IPS-NIHi11 (cell line): ENCODE data around the gene SERINC5.
"Not testable (repeated sequence)": the region's sequence is repeated elsewhere in the genome, so short reads cannot be mapped to it uniquely, and the experiment has no call there.

ENCODE experiments used
- DNase-seq: peaks from one replicate; pipeline ENCODE4 v3.0.0; 2012; ENCODE audit warnings: mixed read lengths, low spot score

Gene SERINC5

DNA sequence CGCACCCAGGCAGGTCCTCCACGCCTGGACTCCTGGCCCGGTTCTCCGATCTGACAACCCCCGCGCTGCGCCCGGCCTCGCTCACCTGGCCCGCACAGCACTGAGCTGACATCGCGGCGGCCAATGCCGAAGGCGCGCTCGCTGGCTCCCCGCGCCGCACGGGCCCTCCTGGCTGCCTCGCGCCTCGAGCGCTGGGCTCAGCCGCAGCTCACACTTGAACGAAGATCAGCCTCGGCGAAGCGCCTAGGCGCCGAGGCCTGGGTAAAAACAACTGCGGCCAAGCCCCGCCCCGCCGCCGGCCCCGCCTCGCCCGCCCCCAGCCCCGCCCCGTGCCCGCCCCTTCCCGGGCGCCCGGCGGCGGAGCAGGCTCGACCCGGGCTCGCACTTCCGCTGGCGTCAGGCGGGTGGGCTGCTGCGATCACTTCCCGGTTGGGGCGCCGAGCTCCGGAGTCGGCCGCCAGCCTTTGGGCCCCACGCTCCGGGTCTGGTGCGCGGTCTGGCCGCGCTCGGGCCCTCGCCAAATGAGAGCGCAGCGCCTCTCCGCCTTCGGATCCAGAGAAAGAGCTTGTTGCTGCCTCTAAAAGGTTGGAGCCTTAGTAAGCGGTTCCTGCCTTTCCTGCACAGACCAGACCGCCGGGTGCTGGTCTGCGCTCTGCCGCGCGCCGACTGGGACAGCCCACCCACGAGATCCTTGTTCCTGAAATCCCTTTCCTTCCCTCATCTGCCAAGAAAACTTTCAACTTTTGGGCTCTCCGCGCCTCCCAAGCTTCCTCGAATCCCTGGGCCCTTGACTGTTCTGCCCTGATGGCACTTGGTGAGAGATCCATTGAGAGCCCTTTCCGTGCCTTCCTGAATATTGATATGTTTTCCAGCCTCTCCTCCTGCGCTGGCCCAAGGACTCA lies at the start of gene SERINC5:
Gene SERINC5, minus strand, starts transcription at position 238 of the 902 bp plus-strand sequence. Its CDS starts 126 bp downstream, at position 112.
- DNase-seq = peak; percentile 92

DNA sequence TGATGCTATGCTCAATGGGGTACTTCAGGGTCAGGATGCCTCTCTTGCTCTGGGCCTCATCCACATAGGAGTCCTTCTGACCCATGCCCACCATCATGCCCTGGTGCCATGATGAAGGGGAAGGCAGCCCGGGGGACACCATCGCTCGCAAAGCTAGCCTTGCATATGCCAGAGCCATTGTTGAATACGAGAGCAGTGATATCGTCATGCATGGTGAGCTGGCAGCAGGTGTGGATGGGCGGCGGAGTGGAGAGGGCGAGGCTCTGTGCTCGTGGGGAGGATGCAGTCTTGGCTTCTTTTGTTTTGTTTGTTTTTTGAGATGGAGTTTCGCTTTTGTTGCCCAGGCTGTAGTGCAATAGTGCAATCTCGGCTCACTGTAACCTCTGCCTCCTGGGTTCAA lies 46.8 kb upstream of the SERINC5 start:
- no peak for DNase-seq

DNA sequence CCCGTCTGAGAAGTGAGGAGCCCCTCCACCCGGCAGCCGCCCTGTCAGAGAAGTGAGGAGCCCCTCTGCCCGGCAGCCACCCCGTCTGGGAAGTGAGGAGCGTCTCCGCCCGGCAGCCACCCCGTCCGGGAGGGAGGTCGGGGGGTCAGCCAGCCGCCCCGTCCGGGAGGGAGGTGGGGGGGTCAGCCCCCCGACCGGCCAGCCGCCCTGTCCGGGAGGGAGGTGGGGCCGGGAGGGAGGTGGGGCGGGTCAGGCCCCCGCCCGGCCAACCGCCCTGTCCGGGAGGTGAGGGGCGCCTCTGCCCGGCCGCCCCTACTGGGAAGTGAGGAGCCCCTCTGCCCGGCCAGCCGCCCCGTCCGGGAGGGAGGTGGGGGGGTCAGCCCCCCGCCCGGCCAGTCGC lies 45.5 kb upstream of the SERINC5 start:
- DNase-seq = not testable (repeated sequence)

DNA sequence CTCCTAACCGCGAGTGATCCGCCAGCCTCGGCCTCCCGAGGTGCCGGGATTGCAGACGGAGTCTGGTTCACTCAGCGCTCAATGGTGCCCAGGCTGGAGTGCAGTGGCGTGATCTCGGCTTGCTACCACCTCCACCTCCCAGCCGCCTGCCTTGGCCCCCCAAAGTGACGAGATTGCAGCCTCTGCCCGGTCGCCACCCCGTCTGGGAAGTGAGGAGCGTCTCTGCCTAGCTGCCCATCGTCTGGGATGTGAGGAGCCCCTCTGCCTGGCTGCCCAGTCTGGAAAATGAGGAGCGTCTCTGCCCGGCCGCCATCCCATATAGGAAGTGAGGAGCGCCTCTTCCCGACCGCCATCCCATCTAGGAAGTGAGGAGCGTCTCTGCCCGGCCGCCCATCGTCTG lies 44.9 kb upstream of the SERINC5 start:
- DNase-seq = not testable (repeated sequence)

DNA sequence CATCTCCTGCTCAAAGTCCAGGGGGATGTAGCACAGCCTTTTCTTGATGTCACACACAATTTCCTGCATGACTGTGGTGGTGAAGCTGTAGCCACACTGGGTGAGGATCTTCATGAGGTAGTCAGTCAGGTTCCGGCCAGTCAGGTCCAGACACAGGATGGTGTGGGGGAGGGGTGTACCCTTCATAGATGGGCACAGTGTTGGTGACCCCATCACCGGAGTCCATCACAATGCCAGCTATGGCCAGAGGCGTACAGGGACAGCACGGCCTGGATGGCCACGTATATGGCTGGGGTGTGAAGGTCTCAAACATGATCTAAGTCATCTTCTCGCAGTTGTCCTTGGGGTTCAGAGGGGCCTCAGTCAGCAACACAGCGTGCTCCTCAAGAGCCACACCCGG lies 44.3 kb upstream of the SERINC5 start:
- DNase-seq = no peak

DNA sequence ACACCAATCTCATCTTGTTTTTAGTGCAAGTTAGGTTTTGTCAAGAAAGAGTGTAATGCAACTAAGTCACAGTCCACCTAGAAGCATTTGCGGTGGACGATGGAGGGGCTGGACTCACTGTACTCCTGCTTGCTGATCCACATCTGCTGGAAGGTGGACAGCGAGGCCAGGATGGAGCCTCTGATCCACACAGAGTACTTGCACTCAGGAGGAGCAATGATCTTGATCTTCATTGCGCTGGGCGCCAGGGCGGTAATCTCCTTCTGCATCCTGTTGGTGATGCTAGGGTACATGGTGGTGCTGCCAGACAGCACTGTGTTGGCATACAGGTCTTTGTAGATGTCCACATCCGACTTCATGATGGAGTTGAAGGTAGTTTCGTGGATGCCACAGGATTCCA lies 43.8 kb upstream of the SERINC5 start:
- DNase-seq = no peak

DNA sequence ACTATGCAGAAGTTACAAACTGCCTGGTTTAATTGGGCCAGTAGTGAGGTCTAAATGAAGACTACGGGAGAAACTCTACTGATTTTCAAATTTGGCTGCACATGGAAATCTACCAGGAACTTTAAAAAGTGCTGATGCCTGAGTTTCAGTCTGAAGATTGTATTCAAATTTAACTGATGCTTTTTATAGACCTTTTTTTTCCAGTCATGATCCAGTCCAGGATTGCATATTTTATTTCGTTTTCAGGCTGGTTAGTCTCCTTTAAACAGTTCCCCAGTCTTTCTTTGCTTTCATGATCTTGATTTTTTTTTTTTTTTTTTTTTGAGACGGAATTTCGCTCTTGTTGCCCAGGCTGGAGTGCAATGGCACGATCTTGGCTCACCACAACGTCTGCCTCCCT lies 40.3 kb upstream of the SERINC5 start:
- DNase-seq = no peak

DNA sequence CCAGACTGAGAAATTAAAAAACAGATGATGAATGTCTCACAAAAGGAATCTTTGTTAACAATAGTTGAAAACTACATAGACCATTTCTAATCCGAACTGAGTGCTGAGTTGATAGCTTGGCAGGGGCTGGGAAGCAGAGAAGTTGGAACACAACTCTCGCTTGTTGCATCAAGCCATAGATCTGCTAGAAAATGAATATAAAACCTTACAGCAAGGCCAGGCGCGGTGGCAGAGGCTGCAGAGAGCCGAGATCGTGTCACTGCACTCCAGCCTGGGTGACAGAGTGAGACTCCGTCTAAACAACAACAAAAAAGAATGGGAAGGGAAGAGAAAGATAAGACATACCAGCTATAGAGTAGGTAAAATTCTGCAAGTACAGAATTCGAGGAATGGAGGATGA lies 35.9 kb upstream of the SERINC5 start:
- no peak for DNase-seq

DNA sequence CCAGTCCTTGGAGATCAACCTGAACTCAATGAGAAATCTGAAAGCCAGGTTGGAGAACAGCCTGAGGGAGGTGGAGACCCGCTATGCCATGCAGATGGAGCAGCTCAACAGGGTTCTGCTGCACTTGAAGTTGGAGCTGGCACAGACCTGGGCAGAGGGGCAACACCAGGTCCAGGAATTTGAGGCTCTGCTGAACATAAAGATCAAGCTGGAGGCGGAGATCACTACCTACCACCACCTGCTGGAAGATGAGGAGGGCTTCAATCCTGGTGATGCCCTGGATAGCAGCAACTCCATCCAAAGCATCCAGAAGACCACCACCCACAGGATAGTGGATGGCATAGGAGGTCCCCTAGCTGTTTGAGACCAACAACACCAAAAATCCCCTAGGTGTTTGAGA lies 33.5 kb upstream of the SERINC5 start:
- no peak for DNase-seq

DNA sequence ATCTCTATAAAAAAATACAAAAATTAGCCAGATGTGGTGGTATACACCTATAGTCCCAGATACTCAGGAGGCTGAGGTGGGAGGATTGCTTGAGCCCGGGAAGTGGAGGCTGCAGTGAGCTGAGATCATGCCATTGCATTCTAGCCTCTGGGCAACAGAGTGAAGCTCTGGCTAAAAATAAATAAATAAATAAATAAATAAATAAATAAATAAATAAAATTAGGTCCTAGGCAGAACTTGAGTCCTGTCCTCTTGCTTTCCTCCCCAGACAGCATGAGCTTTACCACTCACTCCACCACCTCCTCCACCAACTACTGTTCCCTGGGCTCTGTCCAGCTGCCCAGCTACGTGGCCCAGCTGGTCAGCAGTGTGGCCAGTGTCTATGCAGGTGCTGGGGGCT lies 32.3 kb upstream of the SERINC5 start:
- DNase-seq = no peak

DNA sequence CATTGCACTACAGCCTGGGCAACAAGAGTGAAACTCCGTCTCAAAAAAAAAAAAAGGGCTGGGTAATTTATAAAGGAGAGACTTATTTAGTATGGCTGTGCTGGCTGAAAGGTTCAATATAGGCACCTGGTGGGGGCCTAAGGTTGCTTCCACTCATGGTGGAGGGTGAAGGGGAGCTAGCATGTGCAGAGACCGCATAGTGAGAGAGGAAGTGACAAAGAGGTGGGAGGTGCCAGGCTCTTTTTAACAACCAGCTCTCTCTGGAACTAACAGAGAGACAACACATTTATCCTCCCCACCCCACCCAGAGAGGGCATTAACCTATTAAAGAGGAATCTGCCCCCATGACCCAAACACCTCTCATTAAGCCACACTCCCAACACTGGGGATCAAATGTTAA lies 28.9 kb upstream of the SERINC5 start:
- DNase-seq = no peak

DNA sequence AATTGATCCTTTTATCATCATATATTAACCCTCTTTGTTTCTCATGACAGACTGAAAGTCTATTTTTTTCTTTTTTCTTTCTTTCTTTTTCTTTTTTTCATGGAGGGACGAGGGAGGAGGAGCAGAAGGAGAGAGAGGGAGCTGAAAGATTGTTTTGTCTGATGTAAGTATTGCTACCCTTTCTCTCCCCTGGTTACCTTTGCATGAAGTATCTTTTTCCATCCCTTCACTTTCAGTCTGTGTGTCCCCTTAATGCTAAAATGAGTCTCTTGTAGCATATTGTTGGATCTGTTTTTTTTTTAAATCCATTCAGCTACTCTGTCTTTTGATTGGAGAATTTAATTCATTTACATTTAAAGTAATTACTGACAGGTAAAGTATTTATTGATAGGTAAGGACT lies 27.5 kb upstream of the SERINC5 start:
- DNase-seq = no peak

DNA sequence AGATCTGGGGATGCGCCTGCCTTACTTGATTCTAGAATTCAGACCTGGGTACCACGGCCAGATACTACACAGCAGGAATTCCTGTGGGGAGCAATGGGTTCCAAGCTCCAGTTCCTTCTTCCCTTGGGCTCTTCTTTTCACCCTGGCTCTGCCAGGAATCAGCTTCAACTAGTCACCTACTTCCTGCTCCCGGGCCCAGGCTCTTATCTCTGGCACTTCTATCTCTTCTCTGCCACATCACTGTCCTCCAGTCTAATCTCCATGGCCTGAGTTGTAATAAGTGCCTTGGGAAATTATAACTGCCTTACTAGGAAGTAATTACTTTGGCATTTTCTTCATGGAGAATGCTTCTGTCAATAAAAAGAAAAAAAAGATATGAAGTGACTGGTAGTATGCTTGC lies 26.2 kb upstream of the SERINC5 start:
- DNase-seq = no peak

DNA sequence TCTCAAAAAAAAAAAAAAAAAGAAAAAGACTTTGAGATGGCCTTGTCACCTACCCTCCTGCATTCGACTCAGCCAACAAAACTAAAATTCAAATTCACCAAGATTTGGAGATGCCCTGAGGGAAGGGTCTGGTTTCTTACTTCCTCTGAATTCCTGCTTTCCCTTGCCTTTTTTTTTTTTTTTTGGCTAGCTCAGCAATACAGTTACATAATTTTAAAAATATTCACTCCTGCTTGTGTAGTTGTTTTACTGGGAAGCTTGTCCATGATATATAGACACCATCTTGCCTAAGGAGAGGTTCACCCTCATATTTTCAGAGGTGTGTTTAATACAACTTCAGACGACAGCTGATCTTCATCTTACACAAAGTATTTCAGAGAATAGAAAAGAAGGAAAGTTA lies 21.3 kb upstream of the SERINC5 start:
- DNase-seq = no peak

DNA sequence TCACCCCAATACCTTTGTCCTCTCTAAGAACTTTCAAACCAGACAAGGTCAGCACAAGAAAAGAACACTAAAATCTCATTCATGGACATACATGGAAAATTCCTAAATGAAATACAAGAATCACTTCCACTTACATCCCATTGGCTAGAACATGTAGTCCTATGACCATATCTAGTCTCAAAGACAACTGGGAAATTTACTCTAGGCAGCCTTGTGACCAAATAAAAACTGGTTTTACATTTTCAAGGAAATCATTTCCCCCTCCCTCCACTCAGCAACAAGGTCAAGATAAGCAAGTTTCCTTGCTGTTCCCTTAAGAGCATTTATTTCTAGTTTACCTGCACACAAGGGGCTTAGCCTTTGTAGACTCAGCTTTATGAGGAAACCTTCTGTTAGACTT lies 20.3 kb upstream of the SERINC5 start:
- no peak for DNase-seq

DNA sequence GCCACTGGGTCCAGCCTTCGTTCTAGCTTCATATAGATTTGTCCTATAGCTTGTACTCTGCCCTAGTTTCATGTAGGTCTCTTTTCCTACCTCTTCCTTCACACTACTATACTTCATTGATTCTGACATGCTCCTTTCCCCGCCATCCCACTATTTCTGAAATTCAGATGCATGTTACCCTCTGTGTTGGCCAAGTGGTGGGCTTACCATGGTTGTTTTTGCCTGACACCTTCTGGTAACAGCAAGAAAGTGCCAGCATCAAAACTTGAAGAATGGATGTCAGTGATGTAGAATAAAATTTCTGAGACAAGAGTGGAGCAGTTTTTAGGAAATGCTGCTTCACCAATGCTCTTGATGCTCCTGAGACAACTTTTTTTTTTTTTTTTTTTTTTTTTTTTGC lies 19.5 kb upstream of the SERINC5 start:
- DNase-seq = peak; percentile 46

DNA sequence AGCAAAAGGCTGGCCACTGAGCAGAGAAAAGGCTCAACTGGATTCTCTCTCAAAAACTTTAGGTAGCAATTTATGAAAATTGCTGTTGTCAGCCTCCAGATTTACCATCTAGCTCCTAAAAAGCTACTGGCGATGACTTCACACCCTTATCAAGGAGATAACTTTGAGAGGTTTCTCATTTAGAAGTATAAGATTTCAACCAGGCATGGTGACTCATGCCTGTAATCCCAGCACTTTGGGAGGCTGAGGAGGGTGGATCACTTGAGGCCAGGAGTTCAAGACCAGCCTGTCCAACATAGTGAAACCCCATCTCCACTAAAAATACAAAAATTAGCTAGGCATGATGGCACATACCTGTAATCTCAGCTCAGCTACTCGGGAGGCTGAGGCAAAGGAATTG lies 14.7 kb upstream of the SERINC5 start:
- not testable (repeated sequence) for DNase-seq

DNA sequence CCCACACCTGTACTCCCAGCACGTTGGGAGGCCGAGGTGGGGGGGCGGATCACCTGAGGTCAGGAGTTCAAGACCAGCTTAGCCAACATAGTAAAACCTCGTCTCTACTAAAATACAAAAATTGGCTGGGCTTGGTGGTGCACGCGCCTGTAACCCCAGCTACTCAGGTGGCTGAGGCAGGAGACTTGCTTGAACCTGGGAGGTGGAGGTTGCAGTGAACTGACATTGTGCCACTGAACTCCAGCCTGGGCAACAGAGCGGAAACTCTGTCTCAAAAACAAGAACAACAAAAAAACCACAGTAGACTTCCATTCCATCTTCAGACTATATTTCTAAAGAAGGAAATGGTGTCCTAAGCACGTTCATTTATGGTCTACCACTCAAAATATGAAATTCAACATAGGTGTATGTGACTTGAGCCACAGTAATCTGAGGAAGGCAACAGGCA lies 14.2 kb upstream of the SERINC5 start:
- DNase-seq = no peak

DNA sequence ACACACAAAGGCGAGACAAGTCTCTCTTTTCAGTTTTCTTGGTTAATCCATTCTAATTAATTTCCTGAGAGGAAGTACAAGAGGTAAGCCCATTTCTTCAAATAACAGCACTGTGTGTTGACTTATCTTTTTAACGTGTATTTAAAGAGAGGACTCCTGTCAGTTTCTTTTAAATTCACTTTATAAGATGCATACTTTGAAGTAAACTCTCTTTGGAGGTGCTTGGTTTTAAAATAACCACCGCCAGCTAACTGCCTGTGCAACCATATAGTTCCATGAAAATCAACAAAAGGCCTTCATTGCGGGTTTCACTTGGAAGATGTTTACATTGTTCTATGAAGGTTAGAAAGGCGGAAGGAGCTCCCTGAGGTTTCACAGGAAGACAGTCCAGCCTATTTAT lies 13.1 kb upstream of the SERINC5 start:
- no peak for DNase-seq

DNA sequence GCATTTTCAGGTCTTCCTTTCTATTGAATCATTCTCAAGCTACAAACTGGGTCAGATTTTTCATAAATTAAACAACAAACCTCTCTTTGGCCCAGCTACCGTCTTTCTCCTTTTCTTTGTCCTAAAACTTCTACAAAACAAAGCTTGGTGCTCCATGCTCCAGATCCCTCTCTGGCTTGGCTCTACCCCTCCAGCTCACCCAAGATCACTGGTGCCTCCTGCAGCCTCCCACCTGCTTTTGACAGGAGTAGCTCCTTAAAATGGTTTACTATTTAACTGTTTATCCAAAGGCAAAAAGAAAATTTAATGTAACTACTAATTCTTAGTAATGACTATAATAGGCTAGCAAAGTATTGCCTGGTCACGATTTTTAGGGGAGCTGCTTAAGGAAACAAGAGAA lies 10.7 kb upstream of the SERINC5 start:
- DNase-seq = no peak

DNA sequence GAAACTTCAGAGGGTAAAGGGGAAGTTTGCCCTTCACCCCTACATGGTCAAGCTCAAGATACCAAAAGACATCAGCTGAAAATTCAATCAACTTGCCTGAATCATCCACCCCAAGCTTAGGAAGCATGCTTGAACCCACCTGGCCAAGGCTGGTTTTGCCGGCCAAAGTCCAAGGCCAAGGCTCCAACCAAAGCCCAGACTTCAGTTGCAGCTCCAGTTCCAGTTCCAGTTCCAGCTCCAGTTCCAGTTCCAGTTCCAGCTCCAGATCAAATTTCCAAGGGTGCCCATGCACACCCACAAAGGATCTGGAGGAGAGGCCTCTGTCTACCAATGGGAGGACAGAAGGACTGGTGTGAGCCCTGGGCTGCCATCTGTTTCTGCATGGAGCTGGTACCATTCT lies 4.6 kb upstream of the SERINC5 start:
- no peak for DNase-seq

DNA sequence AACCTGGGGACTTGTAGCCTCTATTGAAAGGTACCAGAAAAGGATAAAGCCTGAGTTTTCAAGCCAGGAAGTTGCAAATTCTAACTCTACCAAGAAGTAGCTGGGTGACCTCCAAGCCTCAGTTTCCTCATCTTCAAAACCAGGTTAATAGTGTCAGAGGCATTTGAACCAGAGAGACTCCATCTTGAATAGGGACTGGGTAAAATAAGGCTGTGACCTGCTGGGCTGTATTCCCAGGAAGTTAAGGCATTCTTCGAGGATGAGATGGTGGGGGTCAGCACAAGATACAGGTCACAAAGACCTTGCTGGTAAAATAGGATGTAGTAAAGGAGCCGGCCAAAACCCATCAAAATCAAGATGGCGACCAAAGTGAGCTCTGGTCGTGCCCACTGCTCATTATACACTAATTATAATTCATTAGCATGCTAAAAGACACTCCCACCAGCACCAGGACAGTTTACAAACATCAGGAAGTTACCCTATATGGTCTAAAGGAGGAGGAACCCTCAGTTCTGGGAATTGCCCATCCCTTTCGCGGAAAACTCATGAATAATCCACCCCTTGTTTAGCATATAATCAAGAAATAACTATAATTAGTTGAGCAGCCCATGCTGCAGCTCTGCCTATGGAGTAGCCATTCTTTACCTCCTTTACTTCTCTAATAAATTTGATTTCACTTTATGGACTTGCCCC lies 3.8 kb upstream of the SERINC5 start:
- no peak for DNase-seq

DNA sequence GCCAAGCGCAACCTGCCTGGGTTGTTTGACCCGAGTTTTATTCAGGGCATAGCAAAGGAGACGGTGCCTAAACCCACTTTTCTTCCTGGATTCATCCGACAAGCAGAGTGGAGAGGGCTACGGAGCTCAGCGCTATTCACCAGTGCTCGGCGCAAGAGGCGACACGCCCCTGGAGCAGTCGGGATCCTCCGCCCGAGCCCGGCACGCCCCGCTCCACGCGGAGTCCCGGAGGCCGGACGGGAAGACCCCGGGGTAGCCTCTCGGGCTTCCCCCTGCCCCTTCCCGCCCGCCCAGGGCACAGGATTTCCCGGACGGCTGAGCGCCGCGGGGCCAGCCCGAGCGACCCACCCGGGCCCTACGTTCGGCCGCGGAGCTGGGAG lies 427 bp downstream of the SERINC5 start:
- peak; percentile 60 for DNase-seq
